C4-2B (cell line): ENCODE results near the gene MRGPRE.

Experiments
- H3K27ac ChIP-seq: fragments of 450-650 bp; 2 replicates; pipeline ENCODE4 v1.5.1; 2017
- CTCF ChIP-seq: fragments of 450-650 bp; conservative IDR thresholded peaks from 2 replicates; pipeline ENCODE4 v1.5.1; 2017; ENCODE audit warnings: mild to moderate bottlenecking
- ZFX ChIP-seq: fragments of 450-650 bp; IDR thresholded peaks from 2 replicates; pipeline ENCODE4 v1.6.1; 2017

The MRGPRE gene

DNA sequence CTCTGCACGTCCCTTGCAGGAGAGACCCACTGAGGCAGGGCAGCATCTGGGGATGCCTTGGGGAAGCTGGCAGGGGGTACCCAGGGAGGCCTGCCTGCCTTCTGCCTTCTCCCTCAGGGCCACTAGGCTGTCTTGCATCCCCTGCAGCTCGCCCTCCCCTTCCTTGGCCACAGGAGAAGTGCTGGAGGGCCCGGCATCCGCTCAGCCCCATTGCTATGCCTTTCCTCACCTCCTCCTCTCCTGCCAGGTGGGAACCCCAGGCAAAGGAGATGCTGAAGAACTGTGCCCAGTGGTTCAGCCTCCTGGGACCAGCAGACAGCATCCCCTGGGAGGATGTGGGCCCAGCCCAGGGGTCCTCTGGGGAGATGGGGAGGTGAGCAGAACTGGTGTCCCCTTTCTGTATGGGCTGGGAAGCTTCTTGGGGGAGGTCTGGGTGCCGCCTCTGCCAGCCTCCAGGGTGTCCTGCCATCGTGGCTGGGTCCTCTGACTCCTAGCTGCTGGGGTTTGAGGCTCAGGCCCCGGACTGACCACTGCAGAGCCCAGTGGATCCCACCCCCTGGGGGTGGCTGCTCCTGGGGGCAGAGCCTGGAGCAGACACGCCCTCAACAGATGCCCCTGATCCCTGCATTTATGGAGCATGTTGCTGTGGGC is 34.2 kb downstream of the MRGPRE start:
- no peak overlapping the region for H3K27ac ChIP-seq
- TF ChIP-seq ZFX (no peak), CTCF (no peak)

DNA sequence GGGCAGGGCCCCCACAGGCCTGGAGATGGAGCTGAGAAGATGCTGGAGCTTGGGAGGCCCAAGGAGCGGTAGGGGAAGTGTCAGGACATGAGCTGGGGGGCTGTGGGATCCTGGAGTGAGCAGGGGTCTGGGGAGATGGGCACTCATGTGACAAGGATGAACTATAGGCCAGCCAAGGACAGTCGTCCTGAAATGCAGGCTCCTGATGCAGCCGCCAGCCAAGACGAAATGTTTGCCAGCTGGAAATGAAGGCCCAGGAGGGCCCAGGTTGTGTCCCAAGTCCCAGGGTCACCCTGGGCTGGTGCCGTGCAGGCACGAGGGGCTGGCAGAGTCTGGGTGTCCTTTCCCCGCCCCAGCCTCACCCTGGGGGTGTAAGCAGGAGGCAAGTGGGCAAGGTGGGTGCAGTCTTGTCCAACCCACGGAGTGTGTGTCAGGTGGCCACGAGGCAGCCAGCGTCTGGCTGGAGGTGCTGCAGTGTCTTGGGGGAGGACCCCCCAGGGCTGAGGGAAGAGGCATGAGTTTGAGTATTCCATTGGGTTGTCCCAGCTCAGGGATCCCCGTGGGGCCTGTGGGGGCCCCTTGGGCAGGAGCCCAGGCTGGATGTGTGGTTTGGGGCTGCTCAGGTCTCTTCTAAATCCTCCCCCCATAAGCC is 35.0 kb downstream of the MRGPRE start:
- no peak overlapping the region for H3K27ac ChIP-seq
- TF ChIP-seq CTCF = no peak
- TF ChIP-seq ZFX = no peak

GRCh38 chr11:3196161-3197043 is 35.8 kb downstream of the MRGPRE start:
- H3K27ac ChIP-seq = no peak overlapping the region
- TF ChIP-seq CTCF (no peak), ZFX (no peak)

GRCh38 chr11:3195251-3196160 is 36.7 kb downstream of the MRGPRE start:
- H3K27ac ChIP-seq = no peak overlapping the region
- TF ChIP-seq ZFX = no peak
- no peak; the same call in 1 of the 2 replicates for TF ChIP-seq CTCF

- TF ChIP-seq CTCF = no peak
- no peak for TF ChIP-seq ZFX
- H3K27ac ChIP-seq = no peak overlapping the region
These were observed 38.0 kb downstream of the MRGPRE start for GRCh38 chr11:3194016-3194816.

- TF ChIP-seq CTCF (no peak), ZFX (no peak)
- no peak overlapping the region for H3K27ac ChIP-seq
These were observed 38.7 kb downstream of the MRGPRE start for GRCh38 chr11:3193373-3194015.
